K562 (cell line): Measurements from ENCODE around the gene SOX6. TPM values are rescaled to one million over a fixed set of nuclear protein-coding genes. Genes with fewer than 3 reads are reported as not detected.

ENCODE experiments used
- ATAC-seq: fragments of 200-7000 bp; cut with Tn5 transposase; 3 replicates; pipeline ENCODE4 v1.9.1; 2020; ENCODE audit warnings: moderate library complexity
- BruUV-seq: library from RNA; stranded (reverse); fragments of 400-500 nt; replicated peaks from 2 replicates; lab custom pipeline; 2021; lab: Mats Ljungman, UMichigan
- CTCF ChIA-PET: fragments of 300-600 bp; formaldehyde crosslinking; extraction: SDS; loops from one replicate; lab custom pipeline; 2021; ENCODE audit warnings: low intra/inter-chr PET ratio; lab: Yijun Ruan, JAX
- POLR2A ChIA-PET: fragments of 300-600, 350-650 bp; sonication (Branson Sonifier 250); formaldehyde crosslinking; extraction: SDS; loops from one replicate; lab custom pipeline; 2021; ENCODE audit warnings: antibody characterized with exemption, inconsistent platforms; lab: Yijun Ruan, JAX
- DNase-seq, 4 experiments: peaks; one replicate each; pipeline versions ENCODE4 v3.0.0 to v3.0.0-alpha.2; 2011 to 2018; ENCODE audit warnings: low spot score in 3 of 4, mixed read lengths in 3 of 4; ENCODE audit errors: extremely low read depth in 1 of 4
- FAIRE-seq: peaks from 2 replicates; lab custom pipeline; 2011; peaks lifted over from hg19 to GRCh38; lab: Jason Lieb, UNC
- H2AFZ ChIP-seq: 2 replicates; pipeline ENCODE4 v1.6.0; 2011; ENCODE audit warnings: low read depth, low read length, control low read depth, inconsistent platforms
- H3K27ac ChIP-seq: fragments of 200-600 bp; 3 replicates; pipeline ENCODE4 v1.8.0; 2011; ENCODE audit warnings: low read depth, mild to moderate bottlenecking, control low read depth, inconsistent platforms, low read length, moderate library complexity, mixed read lengths; ENCODE audit errors: extremely low read depth
- H3K27me3 ChIP-seq, 2 experiments: fragments of 300-600 bp in 1 of 2; 2 replicates in 1 of 2; 3 replicates in 1 of 2; pipeline versions ENCODE4 v1.6.0 to v1.8.0; 2011; ENCODE audit warnings: inconsistent platforms in 2 of 2, low read length in 2 of 2, mild to moderate bottlenecking in 1 of 2, mixed read lengths in 1 of 2, moderate library complexity in 1 of 2; ENCODE audit not compliant: control insufficient read depth in 2 of 2, insufficient read depth in 2 of 2
- H3K36me3 ChIP-seq: fragments of 300-600 bp; 3 replicates; pipeline ENCODE4 v1.8.0; 2011; ENCODE audit warnings: mild to moderate bottlenecking, low read length, inconsistent platforms; ENCODE audit not compliant: control insufficient read depth, insufficient read depth
- H3K4me1 ChIP-seq, 2 experiments: fragments of 200-600 bp in 1 of 2; replicated peaks in 1 of 2; 2 replicates in 1 of 2; 3 replicates in 1 of 2; pipeline versions ENCODE4 v1.5.1 to v1.8.0; 2011; ENCODE audit warnings: inconsistent platforms in 2 of 2, low read length in 2 of 2, mild to moderate bottlenecking in 1 of 2, mixed read lengths in 1 of 2, moderate library complexity in 1 of 2; ENCODE audit not compliant: control insufficient read depth in 2 of 2, insufficient read depth in 2 of 2
- H3K4me2 ChIP-seq: 2 replicates; pipeline ENCODE4 v1.6.1; 2011; ENCODE audit warnings: low read length, control low read depth, inconsistent platforms, mixed read lengths; ENCODE audit not compliant: insufficient read depth
- H3K4me3 ChIP-seq: fragments of 200-600 bp; sonication (generic), shearing (Covaris generic); 2 replicates; pipeline ENCODE4 v1.5.1; 2016; ENCODE audit warnings: control low read depth, inconsistent platforms
- H3K79me2 ChIP-seq: fragments of 200-600 bp; 3 replicates; pipeline ENCODE4 v1.8.0; 2011; ENCODE audit warnings: low read length, inconsistent platforms; ENCODE audit not compliant: control insufficient read depth, insufficient read depth
- H3K9ac ChIP-seq, 2 experiments: 2 replicates each; pipeline versions ENCODE4 v1.6.0 to v1.6.1; 2011; ENCODE audit warnings: low read depth in 2 of 2, low read length in 2 of 2, control low read depth in 1 of 2, inconsistent platforms in 1 of 2, mild to moderate bottlenecking in 1 of 2, mixed read lengths in 1 of 2; ENCODE audit not compliant: insufficient read depth in 1 of 2
- H3K9me1 ChIP-seq: one replicate; pipeline ENCODE4 v1.6.0; 2011; ENCODE audit warnings: inconsistent platforms, mild to moderate bottlenecking, low read length, moderate library complexity; ENCODE audit not compliant: control insufficient read depth, insufficient read depth
- H3K9me3 ChIP-seq: replicated peaks from 2 replicates; pipeline ENCODE4 v1.5.1; 2011; ENCODE audit warnings: low read depth, low read length, inconsistent platforms; ENCODE audit not compliant: control insufficient read depth, insufficient read depth
- H4K20me1 ChIP-seq: replicated peaks from 2 replicates; pipeline ENCODE4 v1.6.1; 2011; ENCODE audit warnings: low read length, inconsistent platforms, mixed read lengths; ENCODE audit not compliant: control insufficient read depth, insufficient read depth
- BCOR ChIP-seq: fragments of 450-650 bp; IDR thresholded peaks from 2 replicates; pipeline ENCODE4 v1.6.1; 2016
- CAMTA2 ChIP-seq: fragments of 250-450 bp; sonication (Bioruptor Pico); conservative IDR thresholded peaks from 2 replicates; pipeline ENCODE4 v1.5.1; 2022
- CCAR2 ChIP-seq: fragments of 200-400 bp; formaldehyde crosslinking; IDR thresholded peaks from 2 replicates; pipeline ENCODE4 v1.6.1; 2017; ENCODE audit warnings: mild to moderate bottlenecking, low read depth, low read length
- EWSR1 ChIP-seq: fragments of 450-650 bp; IDR thresholded peaks from 2 replicates; pipeline ENCODE4 v1.6.1; 2018; ENCODE audit warnings: borderline replicate concordance, mild to moderate bottlenecking, low read depth, moderate library complexity; ENCODE audit not compliant: partially characterized antibody
- GTF2A2 ChIP-seq: IDR thresholded peaks from 2 replicates; pipeline ENCODE4 v1.6.1; 2016; ENCODE audit warnings: mild to moderate bottlenecking, missing genetic modification characterization, missing compliant biosample characterization
- MAFF ChIP-seq: IDR thresholded peaks from 2 replicates; pipeline ENCODE4 v1.6.1; 2012; ENCODE audit warnings: low read length, improper control_type of control experiment
- MTA1 ChIP-seq: fragments of 450-650 bp; IDR thresholded peaks from 2 replicates; pipeline ENCODE4 v1.6.1; 2017; ENCODE audit warnings: borderline replicate concordance
- POLR2AphosphoS2 ChIP-seq: IDR thresholded peaks from 2 replicates; pipeline ENCODE4 v1.6.1; 2012; ENCODE audit warnings: low read length, improper control_type of control experiment
- RB1 ChIP-seq: fragments of 450-650 bp; IDR thresholded peaks from 2 replicates; pipeline ENCODE4 v1.6.1; 2017; ENCODE audit warnings: low read depth, mild to moderate bottlenecking
- RFX7 ChIP-seq: fragments of 250-450 bp; sonication (Bioruptor Pico); IDR thresholded peaks from 2 replicates; pipeline ENCODE4 v1.5.1; 2021; ENCODE audit warnings: mild to moderate bottlenecking
- SOX6 ChIP-seq: fragments of 450-650 bp; IDR thresholded peaks from 2 replicates; pipeline ENCODE4 v1.6.1; 2014; ENCODE audit warnings: mild to moderate bottlenecking
- SUPT5H ChIP-seq: fragments of 450-650 bp; IDR thresholded peaks from 2 replicates; pipeline ENCODE4 v1.6.1; 2016
- ZNF586 ChIP-seq: fragments of 450-650 bp; formaldehyde crosslinking; conservative IDR thresholded peaks from 2 replicates; pipeline ENCODE4 v1.4.0; 2020; ENCODE audit warnings: mild to moderate bottlenecking, moderate library complexity
- WGBS: fragments of 100-300 bp; shearing (Covaris generic); methylation state at CpG from one replicate; pipeline ENCODE4 v1.1.6; 2016; ENCODE audit warnings: low coverage, mixed read lengths; ENCODE audit not compliant: insufficient coverage; ENCODE audit errors: missing lambda C conversion rate; 5-methylcytosine and 5-hydroxymethylcytosine counted together
- in situ Hi-C: fragments of 300-500 bp; cut with MboI; formaldehyde crosslinking; loops from 4 replicates; pipeline ENCODE4 v1.15.0; 2018; ENCODE audit warnings: inconsistent platforms, mixed read lengths
- intact Hi-C: fragments of 100-400 bp; cut with micrococcal nuclease; formaldehyde crosslinking; loops from 2 replicates; pipeline ENCODE4 v1.14.2; 2022
- polyA plus RNA-seq, 8 experiments: library from polyadenylated mRNA; depleted of rRNA in 4 of 8; stranded (reverse) in 5 of 8; unstranded in 3 of 8; fragments of >200 nt; fragmentation: Nextera tagmentation in 2 of 8; fragmentation: Illumina TruSeq in 1 of 8; extraction: Ambion mirVana in 2 of 8; extraction: Trizol in 1 of 8; gene quantifications; 2 replicates each; pipeline versions ENCODE4 v1.2.1 to v1.2.3, GENCODE V29; 2011 to 2014; ENCODE audit warnings: inconsistent platforms in 1 of 8, missing spikeins in 1 of 8
- total RNA-seq, 7 experiments: library from RNA; depleted of rRNA in 6 of 7; stranded (reverse); fragments of >200 nt in 6 of 7; fragmentation: Illumina TruSeq in 2 of 7; extraction: Trizol in 2 of 7; gene quantifications; 2 replicates each; pipeline versions ENCODE4 v1.2.1 to v1.2.3, GENCODE V29; 2011 to 2021; ENCODE audit warnings: low replicate concordance in 1 of 7
- TF ChIP-seq, protein P1 (sequence below): fragments of 250-450 bp; sonication (Bioruptor Pico); IDR thresholded peaks from 2 replicates; pipeline ENCODE4 v1.4.0; 2020
- TF ChIP-seq, protein P2 (sequence below): fragments of 250-450 bp; sonication (Bioruptor Pico); IDR thresholded peaks from 2 replicates; pipeline ENCODE4 v1.8.0; 2021; ENCODE audit warnings: mild to moderate bottlenecking, moderate library complexity

The SOX6 gene
- total and polyA plus RNA-seq, 9 of the 15 experiments (the other 6 are each of a cell fraction or from before 2014, with no cell fraction given), result 0.89 to 8.7 (median 5.7) TPM

DNA sequence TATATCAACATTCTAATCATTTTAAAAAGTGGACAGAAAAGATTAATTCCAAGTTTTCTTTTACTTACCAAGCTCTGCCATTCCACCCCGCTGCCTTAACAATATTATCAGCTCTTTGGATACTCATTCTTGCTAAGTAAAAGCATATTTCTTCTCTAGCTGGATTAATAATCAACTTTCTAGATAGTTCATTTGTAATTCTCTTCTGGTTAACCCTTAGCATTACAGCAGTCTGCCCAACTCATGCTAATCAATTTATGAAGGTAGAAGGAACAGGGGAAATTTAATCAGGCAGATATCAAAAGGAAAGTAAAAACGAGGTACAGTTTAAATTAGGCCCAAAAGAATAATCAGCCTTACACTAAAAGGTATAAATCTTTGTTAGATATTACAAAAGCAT lies 41.0 kb upstream of the SOX6 start:
- H3K9me3 ChIP-seq, result no peaks in the 10 kb centered on the region
- 54% methylated on average over 2 of the region's 2 CpGs for WGBS
- ATAC-seq, result no peak
- no TSS peak for BruUV-seq
- no peak for FAIRE-seq
- no peak overlapping the region for H3K4me3 ChIP-seq
- H3K4me2 ChIP-seq, result no peak overlapping the region
- CTCF ChIA-PET, result no interaction called here
- no peaks in the 10 kb centered on the region for H3K9me1 ChIP-seq
- H4K20me1 ChIP-seq, result no peaks in the 10 kb centered on the region
- no peak overlapping the region for H3K9ac ChIP-seq
- no peaks in the 10 kb centered on the region for H3K36me3 ChIP-seq
- H3K27ac ChIP-seq, result peak overlapping the region; percentile 25; the same call in 1 of the 3 replicates
- H2AFZ ChIP-seq, result no peak overlapping the region; the same call in 1 of the 2 replicates
- DNase-seq, result no peak
- H3K27me3 ChIP-seq, result no peaks in the 10 kb centered on the region
- peaks cover 0 to 20% of the 10 kb centered on the region in 2 experiments; a peak in 3 of 5 replicates for H3K4me1 ChIP-seq
- no peaks in the 10 kb centered on the region for H3K79me2 ChIP-seq
- POLR2A ChIA-PET, result interaction anchor here (3.1 kb wide), 1 partner anchor 10 kb away, joined by 12 read pairs; no protein-coding TSS in a partner anchor
- intact Hi-C loops (no loop called here), in situ Hi-C loops (no loop called here)
- no peak for TF ChIP-seq EWSR1
- no peak for TF ChIP-seq CCAR2
- TF ChIP-seq, protein P1, sequence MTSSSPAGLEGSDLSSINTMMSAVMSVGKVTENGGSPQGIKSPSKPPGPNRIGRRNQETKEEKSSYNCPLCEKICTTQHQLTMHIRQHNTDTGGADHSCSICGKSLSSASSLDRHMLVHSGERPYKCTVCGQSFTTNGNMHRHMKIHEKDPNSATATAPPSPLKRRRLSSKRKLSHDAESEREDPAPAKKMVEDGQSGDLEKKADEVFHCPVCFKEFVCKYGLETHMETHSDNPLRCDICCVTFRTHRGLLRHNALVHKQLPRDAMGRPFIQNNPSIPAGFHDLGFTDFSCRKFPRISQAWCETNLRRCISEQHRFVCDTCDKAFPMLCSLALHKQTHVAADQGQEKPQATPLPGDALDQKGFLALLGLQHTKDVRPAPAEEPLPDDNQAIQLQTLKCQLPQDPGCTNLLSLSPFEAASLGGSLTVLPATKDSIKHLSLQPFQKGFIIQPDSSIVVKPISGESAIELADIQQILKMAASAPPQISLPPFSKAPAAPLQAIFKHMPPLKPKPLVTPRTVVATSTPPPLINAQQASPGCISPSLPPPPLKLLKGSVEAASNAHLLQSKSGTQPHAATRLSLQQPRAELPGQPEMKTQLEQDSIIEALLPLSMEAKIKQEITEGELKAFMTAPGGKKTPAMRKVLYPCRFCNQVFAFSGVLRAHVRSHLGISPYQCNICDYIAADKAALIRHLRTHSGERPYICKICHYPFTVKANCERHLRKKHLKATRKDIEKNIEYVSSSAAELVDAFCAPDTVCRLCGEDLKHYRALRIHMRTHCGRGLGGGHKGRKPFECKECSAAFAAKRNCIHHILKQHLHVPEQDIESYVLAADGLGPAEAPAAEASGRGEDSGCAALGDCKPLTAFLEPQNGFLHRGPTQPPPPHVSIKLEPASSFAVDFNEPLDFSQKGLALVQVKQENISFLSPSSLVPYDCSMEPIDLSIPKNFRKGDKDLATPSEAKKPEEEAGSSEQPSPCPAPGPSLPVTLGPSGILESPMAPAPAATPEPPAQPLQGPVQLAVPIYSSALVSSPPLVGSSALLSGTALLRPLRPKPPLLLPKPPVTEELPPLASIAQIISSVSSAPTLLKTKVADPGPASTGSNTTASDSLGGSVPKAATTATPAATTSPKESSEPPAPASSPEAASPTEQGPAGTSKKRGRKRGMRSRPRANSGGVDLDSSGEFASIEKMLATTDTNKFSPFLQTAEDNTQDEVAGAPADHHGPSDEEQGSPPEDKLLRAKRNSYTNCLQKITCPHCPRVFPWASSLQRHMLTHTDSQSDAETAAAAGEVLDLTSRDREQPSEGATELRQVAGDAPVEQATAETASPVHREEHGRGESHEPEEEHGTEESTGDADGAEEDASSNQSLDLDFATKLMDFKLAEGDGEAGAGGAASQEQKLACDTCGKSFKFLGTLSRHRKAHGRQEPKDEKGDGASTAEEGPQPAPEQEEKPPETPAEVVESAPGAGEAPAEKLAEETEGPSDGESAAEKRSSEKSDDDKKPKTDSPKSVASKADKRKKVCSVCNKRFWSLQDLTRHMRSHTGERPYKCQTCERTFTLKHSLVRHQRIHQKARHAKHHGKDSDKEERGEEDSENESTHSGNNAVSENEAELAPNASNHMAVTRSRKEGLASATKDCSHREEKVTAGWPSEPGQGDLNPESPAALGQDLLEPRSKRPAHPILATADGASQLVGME (CRISPR knock-in tag), result no peak
- no peak for TF ChIP-seq BCOR
- TF ChIP-seq SOX6, result no peak
- TF ChIP-seq MAFF, result no peak
- no peak for TF ChIP-seq GTF2A2 (tag)
- TF ChIP-seq CAMTA2 (CRISPR knock-in tag), result no peak
- TF ChIP-seq RFX7 (CRISPR knock-in tag), result no peak
- no peak for TF ChIP-seq RB1
- TF ChIP-seq POLR2AphosphoS2, result no peak
- no peak for TF ChIP-seq MTA1
- TF ChIP-seq SUPT5H, result no peak
- no peak for TF ChIP-seq ZNF586 (CRISPR knock-in tag)
- TF ChIP-seq, protein P2, sequence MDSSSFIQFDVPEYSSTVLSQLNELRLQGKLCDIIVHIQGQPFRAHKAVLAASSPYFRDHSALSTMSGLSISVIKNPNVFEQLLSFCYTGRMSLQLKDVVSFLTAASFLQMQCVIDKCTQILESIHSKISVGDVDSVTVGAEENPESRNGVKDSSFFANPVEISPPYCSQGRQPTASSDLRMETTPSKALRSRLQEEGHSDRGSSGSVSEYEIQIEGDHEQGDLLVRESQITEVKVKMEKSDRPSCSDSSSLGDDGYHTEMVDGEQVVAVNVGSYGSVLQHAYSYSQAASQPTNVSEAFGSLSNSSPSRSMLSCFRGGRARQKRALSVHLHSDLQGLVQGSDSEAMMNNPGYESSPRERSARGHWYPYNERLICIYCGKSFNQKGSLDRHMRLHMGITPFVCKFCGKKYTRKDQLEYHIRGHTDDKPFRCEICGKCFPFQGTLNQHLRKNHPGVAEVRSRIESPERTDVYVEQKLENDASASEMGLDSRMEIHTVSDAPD, result no peak
